ENCODE results near the gene LIFR. TPM values are rescaled to one million over a fixed set of nuclear protein-coding genes. Genes with fewer than 3 reads are reported as not detected.

Gene LIFR
- total RNA-seq, 2 donors from 2014 or later: 45.4 to 80.1 TPM

DNA sequence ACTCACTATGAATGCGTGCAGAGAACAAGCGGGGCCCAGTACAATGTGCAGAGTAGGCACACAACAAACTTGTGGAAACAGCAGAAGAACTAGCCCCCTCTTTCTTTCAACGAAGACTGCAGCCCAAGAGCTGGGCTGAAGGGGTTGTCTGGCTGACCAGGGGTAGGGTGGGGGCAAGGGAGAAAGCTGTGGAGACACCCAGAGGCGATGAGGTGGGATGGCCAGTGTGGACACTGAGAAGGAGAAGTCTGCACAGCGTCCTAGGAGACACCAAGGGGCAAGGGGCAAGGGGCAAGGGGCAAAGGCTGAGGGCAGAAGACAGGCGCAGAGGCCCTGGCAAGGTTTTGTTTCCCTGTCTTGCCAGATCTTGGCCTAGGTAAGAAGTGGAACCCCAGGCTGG is 62.3 kb downstream of the LIFR start:
- intact Hi-C loops (cut with DNase I): no loop called here
- H3K36me3 ChIP-seq (replicated peaks in 1 of 2; ENCODE audit: insufficient read depth in 1 of 2, low read depth in 2 of 2): peaks cover 0 to 5% of the 10 kb centered on the region in 2 donors
- DNase-seq (no peak), ATAC-seq (no peak)
- H3K27me3 ChIP-seq: no peaks in the 10 kb centered on the region
- H3K4me1 ChIP-seq: no peaks in the 10 kb centered on the region
- TF ChIP-seq, protein P1, sequence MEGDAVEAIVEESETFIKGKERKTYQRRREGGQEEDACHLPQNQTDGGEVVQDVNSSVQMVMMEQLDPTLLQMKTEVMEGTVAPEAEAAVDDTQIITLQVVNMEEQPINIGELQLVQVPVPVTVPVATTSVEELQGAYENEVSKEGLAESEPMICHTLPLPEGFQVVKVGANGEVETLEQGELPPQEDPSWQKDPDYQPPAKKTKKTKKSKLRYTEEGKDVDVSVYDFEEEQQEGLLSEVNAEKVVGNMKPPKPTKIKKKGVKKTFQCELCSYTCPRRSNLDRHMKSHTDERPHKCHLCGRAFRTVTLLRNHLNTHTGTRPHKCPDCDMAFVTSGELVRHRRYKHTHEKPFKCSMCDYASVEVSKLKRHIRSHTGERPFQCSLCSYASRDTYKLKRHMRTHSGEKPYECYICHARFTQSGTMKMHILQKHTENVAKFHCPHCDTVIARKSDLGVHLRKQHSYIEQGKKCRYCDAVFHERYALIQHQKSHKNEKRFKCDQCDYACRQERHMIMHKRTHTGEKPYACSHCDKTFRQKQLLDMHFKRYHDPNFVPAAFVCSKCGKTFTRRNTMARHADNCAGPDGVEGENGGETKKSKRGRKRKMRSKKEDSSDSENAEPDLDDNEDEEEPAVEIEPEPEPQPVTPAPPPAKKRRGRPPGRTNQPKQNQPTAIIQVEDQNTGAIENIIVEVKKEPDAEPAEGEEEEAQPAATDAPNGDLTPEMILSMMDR (IDR thresholded peaks at IDR 0.05): no peak
- TF ChIP-seq POLR2A (IDR thresholded peaks at IDR 0.05): no peak
- no peak overlapping the region for H3K4me3 ChIP-seq
- no peaks in the 10 kb centered on the region for H3K9me3 ChIP-seq
- WGBS, 2 donors: 88 to 89% methylated on average over 6 of the region's 6 CpGs
- no peak overlapping the region for H3K27ac ChIP-seq

DNA sequence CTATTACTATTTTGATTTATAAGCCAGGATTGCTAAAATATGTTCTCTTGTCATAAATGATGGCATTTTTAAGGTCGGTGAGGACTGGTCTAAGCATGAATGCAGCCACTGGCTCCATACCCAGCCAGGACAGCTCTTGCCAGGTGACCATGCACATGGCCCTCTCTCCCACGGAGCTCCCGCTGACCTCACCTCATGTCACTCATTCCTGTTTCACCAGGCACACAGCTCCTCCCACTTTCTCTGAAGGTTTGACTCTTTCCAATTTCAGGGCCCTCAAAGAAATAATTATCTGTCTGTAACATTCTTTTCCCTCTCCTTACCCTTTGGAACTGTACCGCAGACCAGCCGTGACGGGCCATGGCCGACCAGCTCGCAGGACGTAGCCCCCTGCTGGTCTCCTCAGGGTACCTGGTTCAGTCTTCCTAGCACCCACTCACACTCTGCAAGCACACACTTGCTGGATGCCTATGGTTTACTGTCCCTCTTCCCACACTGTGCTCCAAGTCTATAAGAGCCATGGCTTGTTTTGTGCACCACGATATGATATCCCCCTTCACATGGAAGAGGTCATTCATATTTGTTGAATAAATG is 72.5 kb downstream of the LIFR start:
- Histone ChIP-seq H3K36me3 (replicated peaks in 1 of 2; ENCODE audit: insufficient read depth in 1 of 2, low read depth in 2 of 2) (peaks cover 0 to 6% of the 10 kb centered on the region in 2 donors), H3K4me1 (no peaks in the 10 kb centered on the region), H3K9me3 (no peaks in the 10 kb centered on the region), H3K4me3 (no peak overlapping the region), H3K27me3 (no peaks in the 10 kb centered on the region), H3K27ac (no peak overlapping the region)
- DNase-seq: no peak
- TF ChIP-seq, protein P1 (IDR thresholded peaks at IDR 0.05): no peak
- no peak for TF ChIP-seq POLR2A (IDR thresholded peaks at IDR 0.05)
- no peak for ATAC-seq
- intact Hi-C loops (cut with DNase I): no loop called here
- WGBS, 2 donors: 83 to 91% methylated on average over 10 of the region's 10 CpGs

DNA sequence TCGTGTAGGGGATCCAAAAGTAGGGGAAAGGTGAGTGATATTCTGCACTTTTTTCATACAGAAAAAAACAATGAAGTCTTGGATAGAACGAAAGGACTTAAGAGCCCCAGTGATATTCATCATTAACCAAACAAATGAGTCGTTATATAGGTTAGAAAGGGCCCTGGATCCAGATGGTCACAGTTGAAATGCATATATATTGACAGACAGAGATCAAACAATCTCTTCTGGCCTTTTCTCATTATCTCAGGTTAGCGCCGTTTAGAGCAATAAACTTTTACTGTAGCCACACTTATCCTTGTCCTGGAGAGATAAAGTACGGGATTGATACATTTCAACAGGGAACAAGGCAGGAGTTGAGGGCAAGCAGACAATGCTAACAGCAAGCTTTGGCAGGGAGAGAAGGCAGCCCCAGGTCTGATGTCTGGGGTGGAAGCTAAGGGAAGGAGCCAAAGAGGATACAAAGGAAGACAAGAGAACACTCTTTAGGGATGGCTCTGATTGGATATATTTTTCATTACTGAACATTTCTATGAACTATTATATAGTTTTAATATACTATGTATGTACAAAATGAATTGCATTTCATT is 77.0 kb downstream of the LIFR start:
- Histone ChIP-seq H3K27me3 (no peaks in the 10 kb centered on the region), H3K27ac (no peak overlapping the region), H3K4me1 (no peaks in the 10 kb centered on the region), H3K9me3 (no peaks in the 10 kb centered on the region), H3K36me3 (replicated peaks in 1 of 2; ENCODE audit: insufficient read depth in 1 of 2, low read depth in 2 of 2) (peaks cover 0 to 2% of the 10 kb centered on the region in 2 donors), H3K4me3 (no peak overlapping the region)
- DNase-seq (no peak), ATAC-seq (no peak)
- 36% methylated on average over 6 of the region's 6 CpGs for WGBS, 2 donors
- TF ChIP-seq POLR2A (IDR thresholded peaks at IDR 0.05): no peak
- TF ChIP-seq, protein P1 (IDR thresholded peaks at IDR 0.05): no peak
- intact Hi-C loops (cut with DNase I): no loop called here

DNA sequence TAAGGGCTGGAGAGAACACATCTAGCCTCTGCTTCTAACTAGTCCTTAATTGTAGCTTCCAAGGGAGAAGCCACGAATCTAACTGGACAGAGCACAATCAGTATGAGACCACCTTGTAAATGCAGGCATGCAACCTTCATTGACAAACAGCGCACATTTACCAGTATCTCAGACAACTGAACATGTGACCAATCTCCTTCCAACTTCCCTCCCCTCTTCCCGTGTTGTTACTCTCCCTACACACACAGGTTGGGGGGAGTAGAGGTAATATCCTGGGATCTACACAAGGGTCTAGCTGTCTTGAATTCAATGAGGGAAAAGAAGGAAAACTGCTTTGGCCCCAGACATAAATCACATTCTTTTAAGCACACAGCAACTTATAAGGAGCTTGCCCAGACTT is 77.6 kb downstream of the LIFR start:
- no peak overlapping the region for H3K27ac ChIP-seq
- no peak overlapping the region for H3K4me3 ChIP-seq
- no peaks in the 10 kb centered on the region for H3K27me3 ChIP-seq
- intact Hi-C loops (cut with DNase I): no loop called here
- 70 to 73% methylated on average over 3 of the region's 3 CpGs for WGBS, 2 donors
- H3K36me3 ChIP-seq (replicated peaks in 1 of 2; ENCODE audit: insufficient read depth in 1 of 2, low read depth in 2 of 2): peaks cover 0 to 2% of the 10 kb centered on the region in 2 donors
- no peaks in the 10 kb centered on the region for H3K4me1 ChIP-seq
- TF ChIP-seq, protein P1 (IDR thresholded peaks at IDR 0.05): no peak
- TF ChIP-seq POLR2A (IDR thresholded peaks at IDR 0.05): no peak
- ATAC-seq (no peak), DNase-seq (no peak)
- no peaks in the 10 kb centered on the region for H3K9me3 ChIP-seq

DNA sequence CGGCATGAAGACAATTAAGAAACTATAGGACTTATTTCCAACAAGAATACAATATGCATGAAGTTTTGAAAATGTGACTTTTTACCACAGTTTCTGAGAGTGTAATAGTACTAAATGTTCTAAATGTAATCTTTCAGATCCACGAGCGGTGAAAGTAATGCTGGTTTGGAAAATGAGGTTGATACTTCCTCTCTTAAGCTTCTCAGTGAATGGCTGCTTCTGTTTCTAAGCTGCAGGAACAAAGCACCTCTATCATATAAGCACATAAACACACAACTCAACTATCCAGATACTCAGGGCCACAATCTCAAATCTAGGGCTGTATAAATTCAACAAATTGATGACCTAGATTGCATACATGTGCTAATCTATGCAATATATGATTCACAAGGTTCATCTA is 78.3 kb downstream of the LIFR start:
- no peak overlapping the region for H3K4me3 ChIP-seq
- H3K9me3 ChIP-seq: no peaks in the 10 kb centered on the region
- no peaks in the 10 kb centered on the region for H3K4me1 ChIP-seq
- no peak overlapping the region for H3K27ac ChIP-seq
- no peak for TF ChIP-seq POLR2A (IDR thresholded peaks at IDR 0.05)
- TF ChIP-seq, protein P1 (IDR thresholded peaks at IDR 0.05): no peak
- WGBS, 2 donors: 83 to 91% methylated on average over 3 of the region's 3 CpGs
- intact Hi-C loops (cut with DNase I): no loop called here
- DNase-seq (no peak), ATAC-seq (no peak)
- peaks cover 0 to 2% of the 10 kb centered on the region in 2 donors for H3K36me3 ChIP-seq (replicated peaks in 1 of 2; ENCODE audit: insufficient read depth in 1 of 2, low read depth in 2 of 2)
- no peaks in the 10 kb centered on the region for H3K27me3 ChIP-seq

All from body of pancreas (tissue), 4 donors.